K562 (cell line): ENCODE measurements around the gene ACOT13. TPM values are rescaled to one million over a fixed set of nuclear protein-coding genes. Genes with fewer than 3 reads are reported as not detected.

Experiments
- CBFA2T2 ChIP-seq: fragments of 450-650 bp; conservative IDR thresholded peaks from 2 replicates; pipeline ENCODE4 v1.6.1; 2017; ENCODE audit warnings: mild to moderate bottlenecking
- CUX1 ChIP-seq: fragments of 200-800 bp; sonication (Bioruptor generic); IDR thresholded peaks from 2 replicates; pipeline ENCODE4 v1.6.1; 2016; ENCODE audit warnings: missing genetic modification characterization, missing compliant biosample characterization
- DEAF1 ChIP-seq: fragments of 450-650 bp; formaldehyde crosslinking; IDR thresholded peaks from 2 replicates; pipeline ENCODE4 v1.4.0; 2020; ENCODE audit warnings: mild to moderate bottlenecking, moderate library complexity
- FOXK2 ChIP-seq, 2 experiments: fragments of 450-650 bp; IDR thresholded peaks in 1 of 2; conservative IDR thresholded peaks in 1 of 2; 2 replicates each; pipeline ENCODE4 v1.6.1; 2016; ENCODE audit warnings: low read depth in 2 of 2, mild to moderate bottlenecking in 1 of 2
- KAT8 ChIP-seq: fragments of 450-650 bp; IDR thresholded peaks from 2 replicates; pipeline ENCODE4 v1.6.1; 2016; ENCODE audit warnings: low read depth, mild to moderate bottlenecking
- KLF6 ChIP-seq: fragments of 250-450 bp; sonication (Bioruptor Pico); IDR thresholded peaks from 2 replicates; pipeline ENCODE4 v1.4.0; 2020; ENCODE audit warnings: mild to moderate bottlenecking, moderate library complexity, borderline replicate concordance
- POLR2A ChIP-seq: fragments of 450-650 bp; conservative IDR thresholded peaks from 2 replicates; pipeline ENCODE4 v1.6.1; 2016
- SIX5 ChIP-seq, 2 experiments: IDR thresholded peaks; 2 replicates each; pipeline ENCODE4 v1.6.1; 2011; ENCODE audit warnings: low read length in 2 of 2, borderline replicate concordance in 1 of 2, low read depth in 1 of 2, mild to moderate bottlenecking in 1 of 2, moderate library complexity in 1 of 2; ENCODE audit not compliant: insufficient read depth in 1 of 2
- TBL1XR1 ChIP-seq, 2 experiments: IDR thresholded peaks; 2 replicates each; pipeline ENCODE4 v1.6.1; 2012; ENCODE audit warnings: improper control_type of control experiment in 2 of 2, low read length in 2 of 2, mild to moderate bottlenecking in 1 of 2
- ZBTB40 ChIP-seq, 2 experiments: fragments of 450-650 bp in 1 of 2; sonication (generic) in 1 of 2; formaldehyde crosslinking in 1 of 2; IDR thresholded peaks; 2 replicates each; pipeline versions ENCODE4 v1.7.1 to v1.9.0; 2016 to 2022; ENCODE audit warnings: inconsistent platforms in 1 of 2, mild to moderate bottlenecking in 1 of 2, missing genetic modification reagents in 1 of 2
- ZNF830 ChIP-seq: fragments of 250-450 bp; sonication (Bioruptor Pico); IDR thresholded peaks from 2 replicates; pipeline ENCODE4 v1.5.0; 2021; ENCODE audit warnings: mild to moderate bottlenecking
- polyA plus RNA-seq, 8 experiments: library from polyadenylated mRNA; depleted of rRNA in 4 of 8; stranded (reverse) in 5 of 8; unstranded in 3 of 8; fragments of >200 nt; fragmentation: Nextera tagmentation in 2 of 8; fragmentation: Illumina TruSeq in 1 of 8; extraction: Ambion mirVana in 2 of 8; extraction: Trizol in 1 of 8; gene quantifications; 2 replicates each; pipeline versions ENCODE4 v1.2.1 to v1.2.3, GENCODE V29; 2011 to 2014; ENCODE audit warnings: inconsistent platforms in 1 of 8, missing spikeins in 1 of 8
- total RNA-seq, 7 experiments: library from RNA; depleted of rRNA in 6 of 7; stranded (reverse); fragments of >200 nt in 6 of 7; fragmentation: Illumina TruSeq in 2 of 7; extraction: Trizol in 2 of 7; gene quantifications; 2 replicates each; pipeline versions ENCODE4 v1.2.1 to v1.2.3, GENCODE V29; 2011 to 2021; ENCODE audit warnings: low replicate concordance in 1 of 7

ACOT13 gene
- total and polyA plus RNA-seq, 9 of the 15 experiments (the other 6 are each of a cell fraction or from before 2014, with no cell fraction given): 14.1 to 129 (median 65.7) TPM

GRCh38 chr6:24709014-24709711 lies 42.3 kb downstream of the ACOT13 start (continued):
- TF ChIP-seq CBFA2T2 (no peak), CUX1 (CRISPR knock-in tag) (no peak), ZBTB40 (IDR thresholded peaks at IDR 0.05) (no peak), ZBTB40 (CRISPR knock-in tag; IDR thresholded peaks at IDR 0.05) (no peak), POLR2A (peak; percentile 75), TBL1XR1 (IDR thresholded peaks at IDR 0.05; ENCODE audit: low read length in 2 of 2) (no peak), KLF6 (CRISPR knock-in tag) (no peak), DEAF1 (CRISPR knock-in tag) (no peak), SIX5 (IDR thresholded peaks at IDR 0.05; ENCODE audit: borderline replicate concordance in 1 of 2, insufficient read depth in 1 of 2, low read depth in 1 of 2, low read length in 2 of 2) (no peak), ZNF830 (no peak), KAT8 (no peak), FOXK2 (conservative IDR thresholded peaks at IDR 0.05 in 1 of 2, IDR thresholded peaks at IDR 0.05 in 1 of 2; ENCODE audit: low read depth in 2 of 2) (no peak)
